Gastrocnemius medialis (tissue), 4 donors: Measurements from ENCODE around the gene PARP11.

Experiments
- CTCF ChIP-seq, 5 experiments: fragments of 450-650 bp in 3 of 5; fragments of 200-600 bp in 2 of 5; sonication (generic) in 2 of 5; IDR thresholded peaks in 4 of 5; conservative IDR thresholded peaks in 1 of 5; 1 replicate in 4 of 5; 2 replicates in 1 of 5; pipeline ENCODE4 v1.5.1; 2016 to 2019; ENCODE audit warnings: antibody characterized with exemption in 5 of 5, mild to moderate bottlenecking in 3 of 5, moderate library complexity in 3 of 5
- POLR2A ChIP-seq, 2 donors: fragments of 450-650 bp; IDR thresholded peaks; one replicate each; pipeline ENCODE4 v1.6.1; 2017; ENCODE audit warnings: antibody characterized with exemption in 2 of 2, mild to moderate bottlenecking in 2 of 2, moderate library complexity in 2 of 2

DNA sequence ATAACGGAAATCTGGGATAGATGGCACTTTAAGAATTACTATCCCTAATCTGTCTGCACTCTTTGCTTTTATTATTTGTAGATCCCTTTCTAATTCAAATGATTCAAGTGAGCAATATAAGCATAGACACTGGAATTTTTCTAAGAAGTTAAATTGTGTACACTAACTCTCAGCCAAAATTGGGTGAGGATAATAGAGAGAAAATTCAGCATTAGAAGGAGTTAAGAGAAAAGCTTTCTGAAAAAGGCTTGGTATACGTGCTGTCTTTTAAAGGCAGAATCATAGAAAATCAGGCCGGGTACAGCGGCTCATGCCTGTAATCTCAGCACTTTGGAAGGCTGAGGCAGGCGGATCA is 63.2 kb downstream of the PARP11 start:
- TF ChIP-seq CTCF (IDR thresholded peaks at IDR 0.05 in 4 of 5, conservative IDR thresholded peaks at IDR 0.05 in 1 of 5), result no peak
- TF ChIP-seq POLR2A (IDR thresholded peaks at IDR 0.05), result no peak
